Erythroblast (primary cell): ENCODE measurements around the gene ZSCAN10.

Source experiments
- GATA1 ChIP-seq: IDR thresholded peaks from 2 replicates; pipeline ENCODE4 v1.6.1; 2011; ENCODE audit warnings: low read depth, mild to moderate bottlenecking, control low read depth, low read length, moderate library complexity
- POLR2A ChIP-seq: IDR thresholded peaks from 2 replicates; pipeline ENCODE4 v1.6.1; 2011; ENCODE audit warnings: mild to moderate bottlenecking, low read length

GRCh38 chr16:3068487-3068886 is 30.6 kb downstream of the ZSCAN10 start:
- no peak for TF ChIP-seq POLR2A
- no peak for TF ChIP-seq GATA1
